ENCODE measurements around the gene AMPH.

- TF ChIP-seq POLR2AphosphoS5 (IDR thresholded peaks at IDR 0.05; ENCODE audit: low read depth, low read length) (no peak), REST (IDR thresholded peaks at IDR 0.05; ENCODE audit: insufficient read depth in 1 of 2, low read depth in 2 of 2, low read length in 2 of 2) (no peak), TAF1 (IDR thresholded peaks at IDR 0.05; ENCODE audit: borderline replicate concordance, insufficient read depth, low read length) (no peak), SIN3A (IDR thresholded peaks at IDR 0.05; ENCODE audit: borderline replicate concordance, insufficient read depth, low read length) (no peak)
These were observed 89.7 kb downstream of the AMPH start for GRCh38 chr7:38541440-38541839.

Measured in PFSK-1 (cell line).